Activated CD8-positive, alpha-beta T cell treated with anti-CD3 and anti-CD28 coated beads for 36 hours (primary cell): Measurements from ENCODE around the gene DPH7. TPM values are rescaled to one million over a fixed set of nuclear protein-coding genes. Genes with fewer than 3 reads are reported as not detected.

ENCODE experiments used
- ATAC-seq: fragments of 200-7000 bp; cut with Tn5 transposase; one replicate; pipeline ENCODE4 v1.10.0; 2021; ENCODE audit warnings: mild to moderate bottlenecking, moderate library complexity
- CTCF ChIA-PET: fragments of 350-600 bp; sonication (Branson Sonifier 250); formaldehyde crosslinking; loops from one replicate; lab custom pipeline; 2021; ENCODE audit warnings: antibody characterized with exemption; lab: Charles Lee
- POLR2A ChIA-PET: fragments of 350-600 bp; sonication (Branson Sonifier 250); formaldehyde crosslinking; loops from one replicate; lab custom pipeline; 2021; ENCODE audit warnings: antibody characterized with exemption; lab: Charles Lee
- DNase-seq: peaks from one replicate; pipeline ENCODE4 v3.0.0-alpha.2; 2020
- H3K27ac Mint-ChIP-seq: one replicate; pipeline ENCODE4 v1.8.0; 2021; ENCODE audit warnings: mild to moderate bottlenecking, mixed read lengths
- H3K27me3 Mint-ChIP-seq: one replicate; pipeline ENCODE4 v1.8.0; 2021; ENCODE audit warnings: mixed read lengths
- H3K36me3 Mint-ChIP-seq: one replicate; pipeline ENCODE4 v1.8.0; 2021; ENCODE audit warnings: low read depth, mixed read lengths
- H3K4me1 Mint-ChIP-seq: one replicate; pipeline ENCODE4 v1.8.0; 2021; ENCODE audit warnings: low read depth, mixed read lengths
- H3K4me3 Mint-ChIP-seq: one replicate; pipeline ENCODE4 v1.8.0; 2021; ENCODE audit warnings: mild to moderate bottlenecking, moderate library complexity, mixed read lengths
- H3K9me3 Mint-ChIP-seq: one replicate; pipeline ENCODE4 v1.8.0; 2021; ENCODE audit warnings: mixed read lengths
- intact Hi-C: fragments of 100-400 bp; cut with micrococcal nuclease; formaldehyde crosslinking; loops from one replicate; pipeline ENCODE4 v1.10.0; 2022
- total RNA-seq, 2 experiments: library from RNA; stranded (reverse); gene quantifications; one replicate each; pipeline ENCODE4 v1.2.3, GENCODE V29; 2021
- TF ChIP-seq, protein P1 (sequence below): fragments of 200-600 bp; IDR thresholded peaks from one replicate; pipeline ENCODE4 v1.8.0; 2022; ENCODE audit warnings: antibody characterized with exemption, mild to moderate bottlenecking

DPH7 gene
- total RNA-seq, 2 experiments from 2014 or later, result 33.7 to 35.0 TPM

- intact Hi-C loops, result no loop called here
- no peaks in the 10 kb centered on the region for H3K27me3 Mint-ChIP-seq
- ATAC-seq (no peak), DNase-seq (peak; percentile 53)
- H3K4me3 Mint-ChIP-seq, result no peak overlapping the region
- H3K4me1 Mint-ChIP-seq, result peaks cover 14% of the 10 kb centered on the region
- POLR2A ChIA-PET, result interaction anchor here (5.0 kb wide), 1 partner anchor 7 kb away, joined by 33 read pairs; the partner anchor contains the start of gene ZMYND19
- peaks cover 18% of the 10 kb centered on the region for H3K36me3 Mint-ChIP-seq
- no peaks in the 10 kb centered on the region for H3K9me3 Mint-ChIP-seq
- CTCF ChIA-PET, result interaction anchor here (0.6 to 1.0 kb wide), 2 partner anchors 8 to 139 kb away, joined by 3 read pairs; partner anchors contain the start of gene ZMYND19
- no peak overlapping the region for H3K27ac Mint-ChIP-seq
- TF ChIP-seq, protein P1, sequence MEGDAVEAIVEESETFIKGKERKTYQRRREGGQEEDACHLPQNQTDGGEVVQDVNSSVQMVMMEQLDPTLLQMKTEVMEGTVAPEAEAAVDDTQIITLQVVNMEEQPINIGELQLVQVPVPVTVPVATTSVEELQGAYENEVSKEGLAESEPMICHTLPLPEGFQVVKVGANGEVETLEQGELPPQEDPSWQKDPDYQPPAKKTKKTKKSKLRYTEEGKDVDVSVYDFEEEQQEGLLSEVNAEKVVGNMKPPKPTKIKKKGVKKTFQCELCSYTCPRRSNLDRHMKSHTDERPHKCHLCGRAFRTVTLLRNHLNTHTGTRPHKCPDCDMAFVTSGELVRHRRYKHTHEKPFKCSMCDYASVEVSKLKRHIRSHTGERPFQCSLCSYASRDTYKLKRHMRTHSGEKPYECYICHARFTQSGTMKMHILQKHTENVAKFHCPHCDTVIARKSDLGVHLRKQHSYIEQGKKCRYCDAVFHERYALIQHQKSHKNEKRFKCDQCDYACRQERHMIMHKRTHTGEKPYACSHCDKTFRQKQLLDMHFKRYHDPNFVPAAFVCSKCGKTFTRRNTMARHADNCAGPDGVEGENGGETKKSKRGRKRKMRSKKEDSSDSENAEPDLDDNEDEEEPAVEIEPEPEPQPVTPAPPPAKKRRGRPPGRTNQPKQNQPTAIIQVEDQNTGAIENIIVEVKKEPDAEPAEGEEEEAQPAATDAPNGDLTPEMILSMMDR, result peak; percentile 45
These were observed 3.6 kb upstream of the DPH7 start for GRCh38 chr9:137582286-137582860.

DNA sequence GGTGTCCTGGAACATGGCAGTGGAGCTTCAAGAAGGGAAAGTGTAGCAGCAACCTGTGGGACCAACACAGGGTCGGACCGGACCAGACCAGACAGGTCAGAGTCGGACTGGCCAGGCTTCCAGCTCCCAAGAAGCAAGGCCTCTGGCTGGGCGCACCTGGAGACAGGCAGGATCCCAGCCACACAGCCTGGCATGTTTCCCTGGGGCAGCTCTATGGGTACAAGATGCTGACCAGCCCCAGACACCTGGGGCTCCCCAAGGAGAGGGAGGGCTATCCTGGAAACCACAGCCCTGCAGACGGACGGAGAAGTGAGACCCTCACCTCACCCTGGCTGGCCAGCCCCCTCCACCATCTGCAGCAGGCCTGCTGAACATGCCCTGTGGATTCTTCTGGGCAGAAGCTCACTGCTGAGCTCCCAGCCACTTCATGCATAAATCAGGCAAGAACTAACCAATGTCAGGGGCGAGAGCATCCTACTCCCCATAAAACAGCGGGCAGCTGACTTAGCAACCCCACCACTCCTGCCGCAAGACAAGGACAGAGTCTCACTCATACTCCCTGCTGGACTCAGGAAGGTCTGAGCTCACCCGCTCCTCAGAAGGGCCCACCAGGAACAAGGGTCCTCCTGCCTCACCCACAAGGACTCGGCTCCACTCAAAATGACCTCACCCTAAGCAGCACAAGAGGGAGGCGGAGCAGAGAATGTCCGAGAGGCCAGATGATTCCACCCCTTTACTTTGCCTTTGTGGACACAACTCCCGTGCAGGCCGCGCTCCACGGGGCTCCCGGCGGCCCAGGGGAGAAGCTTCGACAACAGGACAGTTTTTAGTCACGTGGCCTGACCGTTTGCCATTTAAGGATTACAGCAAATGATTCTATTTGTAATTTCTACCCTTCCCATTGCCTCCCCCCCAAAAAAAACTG lies 2.9 kb upstream of the DPH7 start:
- no peaks in the 10 kb centered on the region for H3K27me3 Mint-ChIP-seq
- H3K9me3 Mint-ChIP-seq, result no peaks in the 10 kb centered on the region
- H3K4me3 Mint-ChIP-seq, result no peak overlapping the region
- peaks cover 19% of the 10 kb centered on the region for H3K4me1 Mint-ChIP-seq
- DNase-seq (no peak), ATAC-seq (no peak)
- no peak overlapping the region for H3K27ac Mint-ChIP-seq
- ChIA-PET CTCF (interaction anchor here (0.6 to 1.6 kb wide), 4 partner anchors 9 to 140 kb away, joined by 3 to 5 read pairs (median 3); partner anchors contain the start of gene ZMYND19), POLR2A (interaction anchor here (5.0 kb wide), 1 partner anchor 8 kb away, joined by 33 read pairs; the partner anchor contains the start of gene ZMYND19)
- H3K36me3 Mint-ChIP-seq, result peaks cover 17% of the 10 kb centered on the region
- intact Hi-C loops, result no loop called here
- TF ChIP-seq, protein P1, result no peak

DNA sequence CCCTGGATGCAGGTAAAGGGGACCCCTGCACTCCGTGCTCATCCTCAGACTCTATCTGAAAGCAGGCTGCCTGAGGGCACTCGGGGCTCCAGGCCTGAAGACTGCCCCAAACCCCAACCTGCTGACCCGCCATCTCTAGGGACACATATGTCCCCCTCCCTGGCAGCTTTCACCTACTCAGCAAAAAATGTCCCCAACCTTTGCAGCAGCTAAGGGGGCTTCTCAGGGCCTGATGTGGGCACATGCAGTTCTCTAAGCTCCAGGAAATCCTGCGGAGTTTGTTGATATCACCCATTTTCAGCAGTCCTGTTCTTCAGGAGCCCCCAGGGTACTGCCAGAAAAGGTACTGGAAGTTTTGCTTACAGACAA lies 2.2 kb upstream of the DPH7 start:
- H3K4me3 Mint-ChIP-seq, result no peak overlapping the region
- no peak overlapping the region for H3K27ac Mint-ChIP-seq
- no peak for ATAC-seq
- TF ChIP-seq, protein P1, result no peak
- POLR2A ChIA-PET, result interaction anchor here (0.5 to 5.0 kb wide), 2 partner anchors 8 to 84 kb away, joined by 3 to 33 read pairs; partner anchors contain the start of gene ZMYND19
- intact Hi-C loops, result no loop called here
- no peaks in the 10 kb centered on the region for H3K9me3 Mint-ChIP-seq
- H3K4me1 Mint-ChIP-seq, result peaks cover 26% of the 10 kb centered on the region
- no peaks in the 10 kb centered on the region for H3K27me3 Mint-ChIP-seq
- DNase-seq, result no peak
- peaks cover 21% of the 10 kb centered on the region for H3K36me3 Mint-ChIP-seq
- CTCF ChIA-PET, result interaction anchor here (1.2 to 1.6 kb wide), 3 partner anchors 10 to 29 kb away, joined by 3 to 5 read pairs (median 5); partner anchors contain the start of gene ZMYND19

DNA sequence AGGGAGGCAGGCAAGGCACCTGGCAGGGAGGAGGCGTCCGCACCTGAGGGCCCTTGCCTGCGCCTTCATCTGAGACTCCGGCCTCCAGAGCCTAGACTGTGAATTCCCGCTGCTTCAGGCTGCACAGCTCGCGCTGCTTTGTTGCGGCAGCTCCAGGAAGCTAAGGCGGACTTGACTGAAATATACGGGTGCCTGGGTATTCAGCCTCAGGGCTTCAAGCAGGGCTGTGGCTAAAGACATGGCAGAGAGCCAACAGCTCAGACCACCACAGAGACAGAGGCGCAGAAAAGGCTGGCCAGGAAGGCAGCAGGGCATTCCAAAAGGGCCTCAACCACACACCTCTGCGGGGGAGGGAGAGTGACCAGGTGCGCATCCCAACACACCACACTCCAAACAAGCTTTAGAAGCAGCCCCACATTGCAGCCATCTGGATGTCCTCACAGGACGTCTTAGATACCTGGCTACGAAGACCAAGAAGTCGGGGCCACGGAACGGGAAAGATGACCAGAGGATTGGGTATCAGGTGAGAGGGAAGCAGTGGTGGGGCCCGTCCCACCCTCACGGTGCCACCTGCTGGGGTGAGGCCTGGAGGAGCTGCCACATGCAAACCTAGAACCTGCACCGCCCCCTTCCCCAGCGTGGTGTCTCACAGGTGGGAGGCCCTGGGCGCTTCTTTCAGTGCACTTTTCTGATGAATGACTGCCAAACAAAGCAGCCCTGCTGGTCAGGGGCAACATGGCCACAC lies 1.7 kb upstream of the DPH7 start:
- Mint-ChIP-seq H3K27ac (no peak overlapping the region), H3K9me3 (no peaks in the 10 kb centered on the region), H3K36me3 (peaks cover 24% of the 10 kb centered on the region), H3K4me1 (peaks cover 31% of the 10 kb centered on the region), H3K27me3 (no peaks in the 10 kb centered on the region), H3K4me3 (no peak overlapping the region)
- ChIA-PET CTCF (interaction anchor here (1.2 to 1.9 kb wide), 8 partner anchors 8 to 35 kb away, joined by 3 to 20 read pairs (median 4); partner anchors contain the start of genes MRPL41 and ZMYND19), POLR2A (interaction anchor here (0.5 to 5.0 kb wide), 2 partner anchors 9 to 85 kb away, joined by 3 to 33 read pairs; partner anchors contain the start of gene ZMYND19)
- DNase-seq (no peak), ATAC-seq (no peak)
- TF ChIP-seq, protein P1, result no peak
- intact Hi-C loops, result no loop called here
